Hippocampal formation (tissue), 2 donors: ENCODE measurements around the gene PI4KB.
"Not testable (repeated sequence)": the region's sequence is repeated elsewhere in the genome, so short reads cannot be mapped to it uniquely, and the experiment has no call there.

ENCODE experiments used
- DNase-seq, 2 donors: peaks; one replicate each; lab custom pipeline; 2025; lab: John Stamatoyannopoulos, UW

The PI4KB gene

DNA sequence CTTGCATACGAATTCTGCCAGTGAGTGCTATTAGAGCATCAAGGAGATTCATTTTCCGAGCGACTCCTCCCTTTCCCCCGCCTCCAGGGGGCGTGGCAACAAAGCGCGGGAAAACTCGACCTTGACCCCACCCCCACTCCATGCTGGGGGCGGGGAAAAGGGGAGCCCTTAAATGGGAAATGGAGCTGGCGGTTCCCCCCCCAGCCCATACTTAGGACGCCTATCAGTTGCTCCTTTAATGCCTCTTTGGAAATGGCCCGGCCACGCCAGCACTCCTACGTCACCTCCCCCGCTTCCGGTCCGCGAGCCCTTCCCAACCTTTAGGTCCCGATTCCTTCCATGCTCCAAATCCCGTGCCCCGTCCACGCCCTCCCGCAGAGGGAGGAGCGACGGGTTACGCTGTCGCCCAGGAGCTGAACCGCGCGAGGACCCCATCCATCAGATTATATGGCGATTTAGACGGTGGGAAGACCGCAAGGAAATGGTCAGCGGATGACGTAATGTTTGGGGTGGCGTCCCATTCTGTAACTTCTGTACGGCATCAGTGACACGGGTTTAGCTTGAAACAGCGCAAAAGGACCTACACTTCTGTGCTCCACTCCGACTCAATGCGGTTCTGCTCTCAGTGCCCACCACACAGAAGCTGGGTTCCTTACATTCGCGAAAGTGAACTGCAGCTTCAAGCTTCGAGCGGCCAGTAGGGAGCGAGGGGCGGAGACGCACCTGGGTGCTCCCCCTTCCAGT lies 45.8 kb downstream of the PI4KB start:
- DNase-seq: peak; percentile 89 to 94

DNA sequence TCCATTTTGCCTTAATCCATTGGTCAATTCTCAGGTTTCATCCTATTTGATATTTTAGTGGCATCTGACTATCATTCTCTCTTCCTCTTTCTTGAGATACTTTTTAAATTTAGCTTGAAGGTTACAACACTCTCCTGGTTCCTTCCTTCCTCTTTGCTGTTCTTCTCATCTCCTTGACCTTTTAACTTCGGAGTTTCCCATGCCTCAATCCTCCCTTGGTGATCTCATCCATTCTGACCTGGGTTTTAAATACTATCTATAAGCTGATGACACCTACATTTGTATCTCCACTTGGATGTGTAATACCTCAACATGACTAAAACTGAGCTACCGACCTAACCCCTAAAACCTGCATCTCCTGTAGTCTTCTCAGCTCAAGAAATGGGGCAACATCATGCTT lies 50.0 kb downstream of the PI4KB start:
- no peak for DNase-seq

DNA sequence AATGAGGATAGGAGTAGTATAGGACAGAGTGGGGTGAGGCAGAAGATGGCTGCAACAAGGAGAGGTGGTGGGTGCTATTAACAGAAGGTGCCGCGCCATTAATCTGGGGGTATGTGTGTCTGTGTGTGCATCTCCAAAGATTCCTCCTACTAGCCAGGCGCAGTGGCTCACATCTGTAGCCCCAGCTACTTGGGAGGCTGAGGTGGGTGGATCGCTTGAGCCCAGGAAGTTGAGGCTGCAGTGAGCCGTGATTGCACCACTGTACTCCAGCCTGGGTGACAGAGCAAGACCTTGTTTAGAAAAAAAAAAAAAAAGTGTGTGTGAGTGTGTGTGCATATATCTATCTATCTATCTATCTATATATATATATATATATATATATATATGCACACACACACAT lies 51.9 kb downstream of the PI4KB start:
- DNase-seq: not testable (repeated sequence)

DNA sequence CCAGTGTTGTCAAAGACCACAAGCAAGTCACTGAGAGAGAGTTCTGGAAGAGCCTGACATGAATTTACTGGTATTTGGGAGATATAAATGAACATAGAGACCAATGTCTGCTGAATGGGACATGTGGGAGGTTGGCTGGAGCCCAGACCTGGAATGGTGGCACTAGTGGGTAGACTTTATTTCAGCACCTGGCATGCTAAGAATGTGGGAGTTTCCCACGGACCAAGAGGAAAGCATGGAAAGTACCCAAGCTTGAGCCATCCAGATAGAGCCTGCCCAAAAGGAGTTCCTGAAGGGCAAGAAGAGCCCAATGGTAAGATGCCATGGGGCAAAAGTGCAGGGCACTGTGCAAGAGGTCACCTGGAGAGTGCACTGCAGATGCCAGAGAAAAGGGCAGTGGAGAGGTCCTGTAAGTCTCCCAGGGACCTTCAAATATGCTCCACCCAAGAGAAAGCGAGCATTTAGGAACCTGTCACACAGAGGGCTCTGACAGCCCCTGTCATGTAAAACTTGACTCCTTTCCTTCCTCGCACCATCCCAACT lies 53.2 kb downstream of the PI4KB start:
- DNase-seq: no peak

DNA sequence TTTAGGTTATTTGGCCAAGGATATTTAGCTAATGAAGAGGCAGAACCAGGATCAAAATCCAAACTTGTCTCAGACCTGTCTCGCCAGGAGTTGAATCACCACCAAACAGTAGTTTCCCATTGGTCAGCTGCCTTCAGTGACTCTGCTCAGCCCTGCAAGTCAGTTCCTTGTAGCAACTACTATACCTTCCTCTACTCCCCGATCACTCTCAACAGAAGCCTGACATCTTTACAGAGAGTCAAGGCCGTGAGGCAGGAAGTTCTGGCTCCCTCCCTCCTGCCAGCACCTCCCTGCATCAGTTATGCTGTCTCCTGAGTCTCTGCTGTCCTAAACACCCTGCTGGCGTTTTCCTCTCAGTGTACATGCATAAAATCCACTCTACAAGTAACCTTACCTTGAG lies 59.5 kb downstream of the PI4KB start:
- no peak for DNase-seq

DNA sequence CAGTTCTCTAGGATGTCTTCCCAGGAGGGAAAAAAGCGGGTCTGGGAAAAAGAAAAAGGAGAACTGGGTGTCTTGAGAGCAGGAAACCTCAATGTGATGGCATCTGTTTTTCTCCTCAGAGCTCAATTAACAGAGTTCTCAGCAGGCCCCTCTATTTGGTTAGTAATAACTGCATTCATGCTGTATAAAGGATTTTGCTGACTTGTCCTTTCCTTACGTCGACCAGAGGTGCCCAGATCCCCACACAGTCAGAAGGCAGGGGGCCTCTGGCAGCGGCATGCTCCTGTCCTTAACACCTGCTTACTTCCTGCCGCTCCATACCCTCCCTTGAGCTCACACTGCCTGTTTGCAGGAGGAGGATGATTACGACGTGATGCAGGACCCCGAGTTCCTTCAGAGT lies 60.4 kb downstream of the PI4KB start:
- no peak for DNase-seq

DNA sequence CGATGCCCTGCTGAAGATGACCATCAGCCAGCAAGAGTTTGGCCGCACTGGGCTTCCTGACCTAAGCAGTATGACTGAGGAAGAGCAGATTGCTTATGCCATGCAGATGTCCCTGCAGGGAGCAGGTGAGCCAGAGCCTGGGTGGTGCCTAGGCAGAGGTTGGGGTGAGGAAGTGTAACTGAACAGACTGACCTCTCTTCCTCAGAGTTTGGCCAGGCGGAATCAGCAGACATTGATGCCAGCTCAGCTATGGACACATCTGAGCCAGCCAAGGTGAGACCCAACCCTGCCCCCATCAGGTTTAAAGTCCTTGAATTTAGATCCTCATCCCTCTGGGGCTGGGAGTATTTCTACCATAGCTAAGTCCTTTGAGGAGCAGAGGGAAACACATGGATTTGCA lies 60.9 kb downstream of the PI4KB start:
- DNase-seq: no peak

DNA sequence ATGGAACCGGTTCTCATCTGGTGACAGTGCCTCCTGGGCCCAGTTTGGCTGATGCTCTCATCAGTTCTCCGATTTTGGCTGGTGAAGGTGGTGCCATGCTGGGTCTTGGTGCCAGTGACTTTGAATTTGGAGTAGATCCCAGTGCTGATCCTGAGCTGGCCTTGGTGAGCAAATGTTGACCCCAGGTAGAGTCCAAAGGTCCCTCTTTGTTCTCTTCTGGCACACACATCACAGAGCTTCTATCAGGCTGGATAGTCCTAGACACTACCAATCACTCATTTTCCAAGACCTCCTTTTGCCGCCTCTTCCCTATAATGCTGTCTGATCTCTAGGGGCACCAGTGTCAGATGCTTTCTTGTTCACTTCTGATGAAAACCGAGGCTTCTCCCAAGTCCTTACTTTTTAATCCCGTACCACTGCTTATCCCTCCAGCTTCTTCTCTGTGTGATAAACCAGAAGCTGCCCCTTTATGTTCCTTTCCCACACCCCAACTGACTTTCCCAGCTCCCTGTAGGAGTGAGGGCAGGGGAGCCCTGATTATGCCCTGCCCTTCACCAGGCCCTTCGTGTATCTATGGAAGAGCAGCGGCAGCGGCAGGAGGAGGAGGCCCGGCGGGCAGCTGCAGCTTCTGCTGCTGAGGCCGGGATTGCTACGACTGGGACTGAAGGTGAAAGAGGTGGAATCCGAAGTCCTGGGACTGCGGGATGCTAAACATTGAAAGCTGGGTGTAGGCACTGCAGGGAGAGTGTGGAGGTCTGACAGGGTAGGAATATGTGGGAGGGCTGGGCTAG lies 61.6 kb downstream of the PI4KB start:
- no peak for DNase-seq

DNA sequence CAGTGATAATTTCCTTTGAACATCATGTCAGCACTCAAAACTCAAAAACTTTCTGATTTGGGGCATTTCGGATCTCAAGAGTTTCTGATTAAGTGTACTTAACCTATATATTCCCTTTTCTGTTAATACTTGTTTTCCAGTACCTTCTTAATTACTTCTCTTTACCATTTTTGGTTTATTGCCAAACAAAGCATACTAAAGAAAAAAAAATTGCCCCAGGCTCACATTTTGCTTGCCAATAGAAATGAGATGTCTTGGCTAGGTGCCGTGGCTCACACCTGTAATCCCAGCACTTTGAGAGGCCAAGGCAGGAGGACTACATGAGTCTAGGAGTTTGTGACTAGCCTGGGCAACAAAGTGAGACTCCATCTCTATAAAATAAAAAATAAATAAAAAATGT lies 67.9 kb downstream of the PI4KB start:
- DNase-seq: no peak

DNA sequence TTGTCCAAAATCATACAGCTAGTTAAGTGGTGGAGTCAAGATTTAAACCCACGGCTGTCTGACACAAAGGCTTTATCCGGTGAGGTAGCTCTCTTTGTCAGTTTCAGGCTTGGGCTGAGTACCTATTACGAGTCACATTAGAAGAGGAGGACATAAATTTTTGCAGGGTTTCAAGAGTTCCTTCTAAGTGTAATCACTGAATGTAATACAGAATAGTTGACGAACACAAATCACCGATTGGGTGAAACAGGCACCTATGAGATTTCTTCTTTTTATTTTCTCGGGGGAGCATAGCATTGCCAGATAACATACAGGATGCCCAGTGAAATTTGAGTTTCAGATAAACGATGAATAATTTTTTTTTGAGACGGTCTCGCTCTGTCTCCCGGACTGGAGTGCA lies 71.8 kb downstream of the PI4KB start:
- DNase-seq: no peak

DNA sequence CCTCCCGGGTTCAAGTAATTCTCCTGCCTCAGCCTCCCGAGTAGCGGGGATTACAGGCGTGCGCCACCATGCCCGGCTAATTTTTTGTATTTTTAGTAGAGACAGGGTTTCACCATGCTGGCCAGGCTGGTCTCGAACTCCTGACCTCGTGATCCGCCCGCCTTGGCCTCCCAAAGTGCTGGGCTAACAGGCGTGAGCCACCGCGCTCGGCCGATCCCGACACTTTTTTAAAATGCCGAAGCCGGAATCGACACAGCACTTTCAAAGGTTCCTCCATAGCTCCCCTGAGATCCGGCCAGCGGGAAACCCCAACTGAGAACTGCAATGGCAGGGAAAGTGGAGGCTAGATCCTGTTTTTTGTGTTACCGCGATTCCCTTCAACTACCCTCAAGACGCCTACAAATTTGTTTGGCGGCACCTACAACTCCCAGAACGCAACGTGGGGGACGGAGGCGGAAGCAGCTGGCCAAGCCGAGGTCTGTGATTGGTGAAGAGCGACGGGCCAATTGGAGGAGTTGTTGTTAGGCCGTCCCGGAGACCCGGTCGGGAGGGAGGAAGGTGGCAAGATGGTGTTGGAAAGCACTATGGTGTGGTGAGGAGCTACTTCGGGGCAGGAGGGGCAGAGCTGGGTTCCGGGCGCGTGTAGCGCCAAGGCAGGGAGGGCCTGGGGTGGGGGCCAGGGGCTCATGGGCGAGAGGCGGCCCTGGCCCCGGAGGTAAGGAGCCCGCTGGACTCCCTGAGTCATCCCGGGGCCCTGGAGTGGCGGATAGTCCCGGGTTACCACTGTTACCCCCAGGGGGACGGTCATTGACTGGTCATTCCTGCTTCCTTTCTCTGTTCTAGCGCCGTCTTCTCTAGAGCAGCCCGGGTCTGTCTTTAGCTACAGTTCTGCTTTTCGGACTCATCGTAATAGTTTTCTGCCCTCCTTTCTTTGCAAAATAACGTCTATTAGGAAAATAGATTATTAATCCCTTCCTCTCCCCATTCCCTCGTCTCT lies 72.7 kb downstream of the PI4KB start, which contains the start of gene PSMD4:
TSS of gene PSMD4 (plus strand) at position 518 of the 997 bp plus-strand sequence. CDS start at position 567, 49 bp downstream.
- DNase-seq: peak; percentile 92 to 97

DNA sequence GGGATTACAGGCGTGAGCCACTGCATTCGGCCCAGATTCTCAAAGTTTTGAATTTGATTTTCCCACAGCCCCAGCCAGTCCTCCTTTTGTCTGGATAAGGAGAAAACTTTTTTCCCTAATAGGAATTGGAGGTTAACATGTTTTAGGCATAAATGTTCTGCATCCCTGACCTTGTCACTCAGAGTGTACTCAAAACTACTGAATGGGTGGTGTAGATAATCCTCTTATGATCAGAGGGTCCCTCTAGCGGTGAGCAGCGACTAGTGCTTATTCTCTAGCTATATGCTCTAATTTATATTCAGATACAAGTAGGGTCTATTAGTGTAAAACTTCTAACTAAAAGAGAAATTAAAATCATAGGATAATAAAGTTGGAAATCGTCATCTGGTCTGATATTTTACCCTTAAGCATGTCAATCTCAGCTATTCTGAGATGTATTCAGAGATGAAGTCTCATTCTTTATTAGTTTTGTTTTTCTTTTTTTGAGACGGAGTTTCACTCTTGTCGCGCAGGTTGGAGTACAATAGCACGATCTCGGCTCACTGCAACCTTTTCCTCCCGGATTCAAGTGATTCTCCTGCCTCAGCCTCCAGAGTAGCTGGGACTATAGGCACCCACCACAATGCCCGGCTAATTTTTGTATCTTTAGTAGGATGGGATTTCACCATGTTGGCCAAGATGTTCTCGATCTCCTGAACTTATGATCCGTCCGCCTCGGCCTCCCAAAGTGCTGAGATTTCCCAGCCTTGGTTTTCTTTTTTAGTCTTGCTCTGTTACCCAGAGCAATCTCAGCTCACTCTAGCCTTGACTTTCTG lies 75.4 kb downstream of the PI4KB start:
- peak; percentile 6 to 83 for DNase-seq

DNA sequence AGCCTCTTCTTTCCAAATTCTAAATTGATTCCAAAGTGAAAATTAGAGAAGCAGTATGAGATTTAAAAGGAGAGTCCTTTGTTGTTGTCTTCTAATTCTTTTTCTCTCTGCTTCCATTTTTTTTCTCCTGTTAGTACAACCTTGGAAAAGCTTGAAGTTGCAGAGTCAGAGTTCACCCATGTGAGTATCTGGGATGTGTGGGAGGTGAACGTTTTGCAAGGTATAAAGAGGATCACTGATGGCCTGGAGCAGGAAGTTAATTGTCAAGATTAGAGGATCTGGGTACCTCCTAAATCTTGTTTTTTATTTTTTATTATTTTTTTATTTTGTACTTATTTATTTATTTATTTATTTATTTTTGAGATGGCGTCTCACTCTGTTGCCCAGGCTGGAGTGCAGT lies 80.4 kb downstream of the PI4KB start:
- no peak for DNase-seq

DNA sequence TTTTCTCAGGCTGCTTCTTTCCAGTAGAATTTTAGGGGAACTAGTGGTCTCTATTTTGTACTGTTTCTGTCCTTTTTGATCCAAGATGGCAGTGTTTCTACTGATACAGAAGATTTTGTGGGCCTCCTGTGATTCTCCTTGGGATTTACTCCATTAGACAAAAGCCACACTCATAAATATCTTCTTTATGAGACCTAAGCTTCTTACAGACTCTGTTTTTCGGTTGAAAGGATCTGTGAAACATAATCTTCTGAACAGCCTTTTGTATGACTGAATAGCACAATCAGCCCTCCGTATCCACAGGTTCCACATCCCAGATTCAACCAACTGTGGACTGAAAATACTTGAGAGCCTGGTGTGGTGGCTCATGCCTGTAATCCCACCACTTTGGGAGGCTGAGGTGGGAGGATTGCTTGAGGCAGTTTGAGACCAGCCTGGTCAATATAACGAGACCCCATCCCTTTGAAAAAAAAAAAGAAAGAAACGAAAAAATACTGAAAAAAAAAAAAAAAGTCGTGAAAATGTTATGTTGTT lies 83.5 kb downstream of the PI4KB start:
- no peak for DNase-seq

DNA sequence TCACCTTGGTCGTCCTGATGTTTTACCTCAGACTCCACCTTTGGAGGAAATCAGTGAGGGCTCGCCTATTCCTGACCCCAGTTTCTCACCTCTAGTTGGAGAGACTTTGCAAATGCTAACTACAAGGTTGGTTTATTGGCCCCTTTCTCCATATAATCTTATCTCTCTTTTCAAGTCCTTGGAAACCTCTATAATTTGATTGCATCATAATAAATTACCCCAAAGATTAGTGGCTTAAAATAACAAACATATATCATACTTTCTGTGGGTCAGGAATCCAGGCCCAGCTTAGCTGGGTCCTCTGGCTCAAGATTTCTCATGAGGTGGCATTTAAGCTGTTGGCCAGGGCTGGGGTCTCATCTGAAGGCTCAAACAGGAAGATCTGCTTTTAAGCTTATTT lies 84.8 kb downstream of the PI4KB start:
- DNase-seq: no peak
